KOPT-K1 (cell line): ENCODE results near the gene GSTT4.
A peak's percentile ranks its signal among the peaks of the same experiment; 100 is the strongest.

ENCODE experiments used
- H3K27ac ChIP-seq: fragments of 200-600 bp; sonication (generic); 2 replicates; pipeline ENCODE4 v1.5.1; 2016; ENCODE audit warnings: antibody characterized with exemption, mild to moderate bottlenecking, low read depth, low read length; ENCODE audit not compliant: poor library complexity, severe bottlenecking
- H3K36me3 ChIP-seq: fragments of 200-600 bp; sonication (generic); 2 replicates; pipeline ENCODE4 v1.5.1; 2017; ENCODE audit warnings: antibody characterized with exemption, mild to moderate bottlenecking, low read length, moderate library complexity; ENCODE audit not compliant: insufficient read depth
- H3K9me3 ChIP-seq: fragments of 200-600 bp; sonication (generic); 2 replicates; pipeline ENCODE4 v1.5.1; 2017; ENCODE audit warnings: antibody characterized with exemption, low read length, mild to moderate bottlenecking; ENCODE audit not compliant: insufficient read depth, poor library complexity, severe bottlenecking

GSTT4 gene

GRCh38 chr22:24030186-24030702, 25.0 kb upstream of the GSTT4 start:
- H3K9me3 ChIP-seq = no peaks in the 10 kb centered on the region
- no peak overlapping the region for H3K27ac ChIP-seq
- peaks cover 13% of the 10 kb centered on the region for H3K36me3 ChIP-seq

GRCh38 chr22:24029304-24029703, 24.1 kb upstream of the GSTT4 start:
- Histone ChIP-seq H3K9me3 (no peaks in the 10 kb centered on the region), H3K27ac (no peak overlapping the region), H3K36me3 (peaks cover 18% of the 10 kb centered on the region)

GRCh38 chr22:24028533-24028932, 23.3 kb upstream of the GSTT4 start:
- no peak overlapping the region for H3K27ac ChIP-seq
- no peaks in the 10 kb centered on the region for H3K9me3 ChIP-seq
- H3K36me3 ChIP-seq = peaks cover 18% of the 10 kb centered on the region

GRCh38 chr22:24027991-24028390, 22.7 kb upstream of the GSTT4 start:
- Histone ChIP-seq H3K9me3 (no peaks in the 10 kb centered on the region), H3K36me3 (peaks cover 18% of the 10 kb centered on the region), H3K27ac (no peak overlapping the region)

- H3K9me3 ChIP-seq = no peaks in the 10 kb centered on the region
- H3K36me3 ChIP-seq = peaks cover 18% of the 10 kb centered on the region
- H3K27ac ChIP-seq = no peak overlapping the region
Measured at GRCh38 chr22:24027389-24027975, 22.2 kb upstream of the GSTT4 start.

GRCh38 chr22:24026733-24027132, 21.5 kb upstream of the GSTT4 start:
- H3K27ac ChIP-seq = no peak overlapping the region
- peaks cover 18% of the 10 kb centered on the region for H3K36me3 ChIP-seq
- no peaks in the 10 kb centered on the region for H3K9me3 ChIP-seq

GRCh38 chr22:24026056-24026455, 20.8 kb upstream of the GSTT4 start:
- peaks cover 15% of the 10 kb centered on the region for H3K36me3 ChIP-seq

GRCh38 chr22:24025475-24025874, 20.2 kb upstream of the GSTT4 start:
- H3K36me3 ChIP-seq = peaks cover 12% of the 10 kb centered on the region
- H3K9me3 ChIP-seq = no peaks in the 10 kb centered on the region
- no peak overlapping the region for H3K27ac ChIP-seq

More at GRCh38 chr22:24026056-24026455, 20.8 kb upstream of the GSTT4 start:
- Histone ChIP-seq H3K9me3 (no peaks in the 10 kb centered on the region), H3K27ac (no peak overlapping the region)

GRCh38 chr22:24024354-24024753, 19.1 kb upstream of the GSTT4 start:
- H3K36me3 ChIP-seq = peaks cover 12% of the 10 kb centered on the region
- H3K27ac ChIP-seq = no peak overlapping the region
- no peaks in the 10 kb centered on the region for H3K9me3 ChIP-seq

- Histone ChIP-seq H3K36me3 (peaks cover 12% of the 10 kb centered on the region), H3K9me3 (no peaks in the 10 kb centered on the region), H3K27ac (no peak overlapping the region)
Measured at GRCh38 chr22:24023204-24023789, 18.0 kb upstream of the GSTT4 start.

GRCh38 chr22:24021304-24021703, 16.1 kb upstream of the GSTT4 start:
- H3K9me3 ChIP-seq = no peaks in the 10 kb centered on the region
- H3K36me3 ChIP-seq = peaks cover 22% of the 10 kb centered on the region
- no peak overlapping the region for H3K27ac ChIP-seq

GRCh38 chr22:24016156-24016555, 10.9 kb upstream of the GSTT4 start:
- Histone ChIP-seq H3K27ac (no peak overlapping the region), H3K36me3 (peaks cover 27% of the 10 kb centered on the region), H3K9me3 (peaks cover 3% of the 10 kb centered on the region)

- peak overlapping the region; percentile 78 for H3K27ac ChIP-seq
Measured at GRCh38 chr22:24011735-24012068, 6.4 kb upstream of the GSTT4 start.

GRCh38 chr22:24010018-24010391, 4.8 kb upstream of the GSTT4 start:
- H3K27ac ChIP-seq = no peak overlapping the region
- H3K36me3 ChIP-seq = peaks cover 12% of the 10 kb centered on the region; the same call in 1 of the 2 replicates
- H3K9me3 ChIP-seq = peaks cover 3% of the 10 kb centered on the region

More at GRCh38 chr22:24011735-24012068, 6.4 kb upstream of the GSTT4 start:
- Histone ChIP-seq H3K9me3 (peaks cover 6% of the 10 kb centered on the region), H3K36me3 (peaks cover 20% of the 10 kb centered on the region; the same call in 1 of the 2 replicates)

- H3K27ac ChIP-seq = no peak overlapping the region
- H3K36me3 ChIP-seq = peaks cover 9% of the 10 kb centered on the region; the same call in 1 of the 2 replicates
- H3K9me3 ChIP-seq = peaks cover 3% of the 10 kb centered on the region
Measured at GRCh38 chr22:24009227-24010017, 4.2 kb upstream of the GSTT4 start.
